HG03064 (cell line): Measurements from ENCODE around the gene CLDND2.

Experiments used
- ATAC-seq: cut with Tn5 transposase; IDR thresholded peaks from one replicate; pipeline ENCODE4 v1.9.1; 2021; ENCODE audit warnings: low read depth; ENCODE audit not compliant: unreplicated experiment

The CLDND2 gene

DNA sequence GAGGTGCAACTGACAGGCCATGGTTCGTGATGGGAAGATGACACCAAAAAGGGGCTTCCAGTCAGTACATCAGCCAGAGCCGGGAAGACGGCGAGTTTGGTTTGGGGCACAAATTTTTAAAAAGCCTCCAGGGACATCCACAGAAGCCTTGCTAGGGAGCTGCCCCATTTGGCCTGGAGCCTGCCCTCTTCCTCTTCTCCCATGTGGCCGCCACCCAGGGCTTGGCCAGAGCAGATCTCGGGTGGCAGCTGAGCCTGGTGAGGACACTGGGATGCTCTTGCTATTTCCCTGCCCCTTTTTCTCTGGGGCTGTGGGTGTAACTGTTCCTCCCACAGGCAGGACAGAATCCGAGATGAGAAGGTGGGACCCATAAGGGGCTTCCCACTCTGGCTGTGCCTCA is 10.9 kb downstream of the CLDND2 start:
- ATAC-seq: no peak

DNA sequence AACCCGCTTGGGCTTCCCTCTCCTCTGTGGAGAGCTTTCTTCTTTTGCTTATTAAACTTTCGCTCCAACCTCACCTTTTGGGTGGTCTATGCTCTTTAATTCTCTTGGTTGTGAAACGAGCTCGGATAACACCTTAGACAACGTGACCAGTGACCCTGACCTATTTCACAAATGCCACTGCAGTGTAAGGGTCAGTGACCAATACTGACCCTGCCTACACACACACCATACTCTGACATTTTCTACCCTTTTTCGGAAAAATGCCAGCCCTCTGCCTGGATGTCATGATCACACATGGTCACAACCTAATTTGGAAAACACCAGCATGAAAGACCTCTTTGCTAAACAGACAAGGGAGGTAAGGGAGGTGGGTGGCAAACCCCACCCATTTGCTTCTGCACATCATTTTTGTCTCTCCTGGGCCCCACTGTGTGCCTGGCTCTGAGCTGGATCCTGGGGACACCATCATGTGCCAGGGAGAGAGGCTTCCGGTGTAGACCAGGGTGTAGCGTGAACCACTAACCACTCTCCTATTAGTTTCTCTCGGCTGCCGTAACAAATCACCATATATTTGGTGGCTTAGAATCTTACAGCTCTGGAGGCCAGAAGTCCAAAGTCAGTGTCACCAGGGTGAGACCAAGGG is 12.5 kb downstream of the CLDND2 start:
- no peak for ATAC-seq

DNA sequence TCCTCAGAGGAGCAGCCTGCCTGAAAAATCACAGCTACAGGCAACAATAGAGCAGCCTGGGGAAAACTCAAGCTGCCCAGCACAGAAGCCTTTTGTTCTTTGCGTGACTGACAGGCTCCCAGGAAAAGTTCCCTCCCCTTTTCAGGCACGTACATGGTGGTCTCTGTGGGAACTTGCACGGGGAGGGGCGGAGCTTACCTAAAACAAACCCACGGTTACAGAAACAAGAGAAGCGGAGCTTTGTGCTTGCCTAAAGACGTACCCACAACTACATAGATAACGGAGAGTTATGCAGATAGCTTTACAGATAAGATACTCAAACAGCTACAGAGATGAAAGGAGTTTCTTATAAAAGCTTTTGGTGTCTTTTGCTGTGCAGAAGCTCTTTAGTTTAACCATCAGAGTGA is 14.1 kb downstream of the CLDND2 start:
- ATAC-seq: no peak

DNA sequence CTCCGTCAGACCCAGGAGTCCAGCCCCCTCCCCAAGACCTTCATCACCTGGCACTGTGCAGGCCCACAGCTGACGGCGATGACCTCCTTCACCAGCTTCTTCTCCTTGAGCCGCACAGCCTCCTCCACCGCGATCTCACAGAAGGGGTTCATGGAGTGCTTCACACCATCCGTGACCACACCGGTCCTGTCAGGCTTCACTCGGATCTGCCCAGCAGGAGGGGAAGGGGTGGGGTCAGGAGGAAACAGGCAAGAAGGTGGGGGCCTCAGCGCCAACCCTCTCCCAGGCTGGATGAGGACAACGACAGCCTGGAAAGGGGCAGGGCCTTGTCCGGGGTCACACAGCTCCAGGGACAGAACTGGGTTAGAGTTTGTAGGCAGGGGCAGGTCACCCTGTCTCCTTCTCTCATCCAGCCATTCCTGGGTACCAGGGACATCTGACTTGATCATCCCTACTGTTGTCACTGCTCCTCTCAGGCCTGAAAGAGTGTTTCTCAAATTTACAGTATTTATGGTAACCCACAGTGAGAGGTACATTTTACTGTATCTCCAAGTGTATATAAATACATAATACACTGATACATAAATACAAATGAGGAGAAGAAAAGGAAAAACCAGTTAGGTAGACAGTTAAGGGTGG is 14.6 kb downstream of the CLDND2 start:
- no peak for ATAC-seq

DNA sequence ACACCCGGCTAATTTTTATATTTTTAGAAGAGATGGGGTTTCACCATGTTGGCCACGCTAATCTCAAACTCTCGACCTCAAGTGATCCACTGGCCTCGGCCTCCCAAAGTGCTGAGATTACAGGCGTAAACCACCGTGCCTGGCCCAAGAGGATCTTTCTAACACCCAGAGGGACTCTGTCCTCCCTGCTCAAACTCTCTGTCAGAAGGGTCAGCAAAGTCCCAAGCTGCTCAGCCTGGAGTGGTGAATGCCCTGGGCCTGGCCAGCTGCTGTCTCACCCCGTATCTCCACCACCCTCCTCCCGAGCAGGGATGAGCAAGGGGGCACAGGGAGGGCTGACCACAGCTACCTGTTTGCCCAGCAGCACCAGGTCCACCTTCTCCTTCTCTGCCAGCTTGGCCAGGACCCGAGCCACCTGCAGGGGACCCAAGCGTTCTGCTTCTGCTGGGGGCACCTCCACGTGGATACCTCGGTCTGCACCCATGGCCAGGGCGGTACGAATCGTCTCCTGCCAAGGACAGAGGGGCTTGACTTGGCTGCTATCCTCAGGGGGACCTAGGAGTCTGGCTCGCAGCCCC is 15.9 kb downstream of the CLDND2 start:
- ATAC-seq: no peak

DNA sequence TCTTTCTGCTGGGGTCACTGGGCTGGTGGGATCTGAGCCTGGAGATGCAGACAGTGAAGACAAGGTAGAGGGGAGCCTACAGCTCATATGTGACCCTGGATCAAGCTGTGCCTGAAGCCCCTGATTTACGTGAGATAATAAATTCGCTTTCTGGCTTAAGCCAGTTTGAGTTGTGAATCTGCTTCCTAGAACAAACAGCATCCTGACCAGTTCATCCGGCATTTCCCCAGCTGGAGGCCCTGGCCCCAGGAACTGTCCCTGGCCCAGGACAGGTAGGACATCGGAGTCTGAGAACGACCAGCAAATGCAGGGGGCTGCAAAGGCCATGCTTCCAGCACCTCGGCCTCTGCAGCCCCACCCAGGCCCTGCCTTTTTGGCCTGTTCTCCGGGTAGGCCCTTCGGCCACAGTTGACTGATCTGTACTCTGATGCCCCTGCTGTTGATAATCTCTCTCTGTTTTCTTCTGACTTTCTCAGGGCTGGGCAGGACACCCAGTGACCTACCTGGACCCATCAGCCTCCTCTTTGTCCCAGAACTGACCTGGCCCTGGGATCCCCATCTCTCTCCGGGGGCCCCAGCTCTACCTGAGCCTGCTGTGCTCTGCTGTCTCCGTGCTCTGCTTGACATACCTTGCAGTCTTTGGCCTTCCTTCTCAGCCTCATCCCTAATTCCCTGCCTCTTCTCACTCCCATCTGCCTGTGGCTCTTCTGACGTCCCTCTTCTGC is 17.4 kb downstream of the CLDND2 start:
- ATAC-seq: no peak

DNA sequence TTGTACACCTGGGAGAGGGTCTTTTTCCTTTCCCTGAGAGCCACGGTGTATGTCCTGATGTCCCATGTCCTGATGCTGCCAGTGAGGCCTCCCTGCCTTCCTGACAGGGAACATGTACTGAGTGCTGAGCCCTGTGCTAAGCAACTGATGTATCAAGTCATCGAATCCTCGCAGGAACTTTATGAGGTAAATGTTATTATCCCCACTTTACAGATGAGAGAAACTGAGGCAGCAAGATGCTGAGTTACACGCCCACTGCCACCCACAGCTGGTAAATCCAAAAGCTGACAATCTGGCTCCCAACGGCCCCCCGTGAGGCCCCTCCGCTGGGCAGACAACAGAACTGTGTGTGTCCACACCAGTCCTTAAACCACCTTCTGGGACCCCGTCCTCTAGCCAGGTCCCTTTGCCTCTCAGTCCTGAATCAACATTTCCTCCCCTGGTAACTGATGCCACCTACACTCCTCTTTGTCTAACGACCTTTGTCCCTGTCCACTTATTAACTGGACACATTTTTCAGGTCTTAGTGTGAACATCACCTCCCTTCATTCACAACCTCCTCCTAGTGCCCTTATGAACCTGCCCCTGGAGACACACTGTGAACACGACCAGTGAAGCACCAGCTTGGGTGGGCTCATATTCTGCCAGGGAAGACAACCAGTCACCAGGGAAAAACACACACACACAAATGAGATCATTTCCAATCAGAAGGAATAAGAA is 21.4 kb downstream of the CLDND2 start:
- ATAC-seq: no peak

DNA sequence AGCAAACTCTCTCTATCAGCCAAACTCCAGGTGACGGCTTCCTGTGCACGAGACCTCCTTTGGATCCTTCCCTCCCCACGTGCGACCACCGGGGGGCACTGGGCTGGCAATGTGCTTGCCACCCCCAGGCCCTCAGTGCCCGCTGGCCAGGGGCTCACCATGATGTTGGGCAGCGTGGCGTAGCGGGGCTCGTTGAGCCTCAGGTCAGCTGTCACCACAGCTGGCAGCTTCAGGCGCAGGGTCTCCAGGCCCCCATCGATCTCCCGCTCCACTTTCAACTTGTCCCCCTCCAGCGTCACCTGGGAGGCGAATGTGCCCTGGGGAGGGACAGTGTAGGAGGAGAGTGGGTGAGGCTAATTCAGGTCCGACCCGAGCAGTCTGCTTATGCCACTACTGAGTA is 22.1 kb downstream of the CLDND2 start:
- ATAC-seq: no peak

DNA sequence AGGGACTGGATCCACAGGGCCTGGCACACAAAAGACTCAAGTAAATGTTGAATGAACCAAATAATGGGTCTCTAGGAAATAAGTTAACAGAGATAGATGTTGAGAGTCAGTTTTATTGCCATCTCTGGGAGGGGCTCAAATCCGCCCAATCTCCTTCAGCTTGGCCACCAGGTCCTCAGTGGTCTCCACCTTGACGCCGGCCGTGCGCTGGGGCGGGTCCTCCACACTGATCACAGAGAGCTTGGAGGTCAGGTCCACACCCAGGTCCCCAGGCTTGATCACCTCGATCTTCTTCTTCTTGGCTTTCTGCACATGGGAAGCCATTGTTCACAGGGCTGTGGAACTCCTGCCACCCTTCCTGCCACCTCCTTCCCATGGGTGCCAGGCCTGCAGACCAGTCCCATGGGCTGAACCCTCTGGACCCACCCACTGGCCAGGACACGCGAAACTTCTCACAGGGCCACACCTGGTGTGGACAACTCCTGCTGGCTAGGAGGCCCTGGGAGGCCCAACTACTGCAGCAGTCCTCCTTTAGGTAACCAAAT is 23.7 kb downstream of the CLDND2 start:
- ATAC-seq: no peak

DNA sequence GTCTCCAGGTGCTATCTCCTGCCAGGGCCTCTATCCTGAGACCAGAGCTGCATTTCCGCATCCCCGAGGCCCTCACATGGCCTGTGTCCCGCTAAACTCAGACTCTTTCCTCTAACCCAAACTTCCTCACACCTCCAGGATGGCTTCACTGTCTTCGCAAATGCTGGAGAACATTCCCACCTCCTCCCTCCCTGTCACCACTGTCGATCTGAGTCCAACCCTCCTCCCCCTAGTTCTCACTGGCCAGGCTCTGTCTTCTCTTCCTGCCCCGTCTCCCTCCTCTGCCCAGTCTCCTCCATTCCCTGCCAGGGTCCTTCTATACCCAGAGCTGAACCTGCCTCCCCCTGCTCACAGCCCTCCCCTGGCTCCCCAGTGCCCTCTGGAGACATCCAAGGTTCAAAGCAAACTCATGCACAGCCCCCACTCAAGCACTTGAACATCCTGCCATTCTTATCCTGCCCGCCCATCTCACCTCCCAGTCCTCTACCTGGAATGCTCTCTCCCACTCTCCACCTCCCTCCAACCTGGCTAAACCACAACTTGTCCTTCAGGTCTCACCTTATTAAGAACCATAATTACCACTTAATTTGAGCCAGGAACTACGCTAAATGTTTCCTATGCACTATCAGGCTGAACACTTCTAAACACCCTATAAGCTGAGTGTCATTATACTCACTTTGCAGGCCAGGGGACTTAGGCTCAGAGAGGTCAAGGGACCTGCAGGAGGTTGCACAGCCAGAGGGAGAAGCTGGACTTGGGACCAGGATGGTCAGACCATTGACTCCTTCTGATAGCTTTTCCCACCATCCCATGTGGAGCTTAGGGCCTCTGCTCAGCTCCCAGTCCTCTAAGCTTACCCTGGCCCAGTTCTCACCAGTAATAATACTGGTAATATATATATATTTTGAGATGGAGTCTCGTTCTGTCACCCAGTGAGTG is 25.9 kb downstream of the CLDND2 start:
- ATAC-seq: no peak

DNA sequence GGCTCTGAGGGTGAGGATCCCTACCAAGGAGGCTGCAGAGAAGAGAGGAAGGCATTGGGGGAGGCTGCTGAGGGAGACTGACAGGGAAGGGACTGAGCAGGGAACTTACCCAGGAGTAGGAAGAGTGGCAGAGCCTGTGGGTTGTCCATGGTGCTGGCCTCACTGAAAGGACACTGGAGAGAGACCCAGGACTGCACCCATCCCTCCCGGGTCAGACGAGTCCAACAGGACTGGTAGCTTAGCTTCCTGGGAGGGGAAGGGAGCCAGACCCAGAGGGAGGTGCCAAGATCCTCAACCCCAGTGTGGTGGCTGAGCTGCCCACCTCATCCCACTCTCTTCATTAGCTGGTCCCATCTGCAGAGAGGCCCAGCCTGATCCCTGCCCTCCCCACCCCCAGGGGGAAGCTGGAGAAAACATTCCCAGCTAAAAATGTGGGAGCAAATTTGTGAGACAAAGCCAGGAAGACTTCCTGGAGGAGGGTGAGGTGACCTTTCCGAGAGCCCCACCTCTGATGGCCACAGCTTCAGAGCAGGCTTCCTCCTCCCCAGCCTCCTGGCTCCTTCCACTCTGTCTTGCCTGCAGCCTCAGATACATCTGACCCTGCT is 26.7 kb downstream of the CLDND2 start, which contains the start of gene VSIG10L:
Gene VSIG10L (minus strand): TSS at position 164 of the 605 bp plus-strand sequence. CDS start 15 bp downstream, at position 149.
- no peak for ATAC-seq

DNA sequence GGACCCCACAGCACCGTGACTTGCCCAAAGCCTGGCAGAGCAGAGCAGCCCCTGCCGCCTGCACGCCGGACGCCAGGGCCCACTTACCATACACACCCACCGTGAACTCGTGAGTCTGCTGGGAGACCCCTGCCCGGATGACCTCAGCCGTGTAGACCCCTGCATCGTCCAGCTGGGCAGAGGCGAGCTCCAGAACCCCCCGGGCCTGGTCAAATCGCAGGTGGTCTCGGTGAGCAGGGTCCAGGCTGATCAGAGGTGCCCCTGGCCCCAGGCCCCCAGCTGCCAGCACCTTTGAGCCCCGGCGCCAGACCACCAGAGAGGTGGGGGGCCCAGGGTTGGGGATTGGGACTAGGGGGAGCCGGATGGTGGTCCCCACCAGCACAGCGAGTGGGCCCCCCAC is 27.7 kb downstream of the CLDND2 start:
- no peak for ATAC-seq

DNA sequence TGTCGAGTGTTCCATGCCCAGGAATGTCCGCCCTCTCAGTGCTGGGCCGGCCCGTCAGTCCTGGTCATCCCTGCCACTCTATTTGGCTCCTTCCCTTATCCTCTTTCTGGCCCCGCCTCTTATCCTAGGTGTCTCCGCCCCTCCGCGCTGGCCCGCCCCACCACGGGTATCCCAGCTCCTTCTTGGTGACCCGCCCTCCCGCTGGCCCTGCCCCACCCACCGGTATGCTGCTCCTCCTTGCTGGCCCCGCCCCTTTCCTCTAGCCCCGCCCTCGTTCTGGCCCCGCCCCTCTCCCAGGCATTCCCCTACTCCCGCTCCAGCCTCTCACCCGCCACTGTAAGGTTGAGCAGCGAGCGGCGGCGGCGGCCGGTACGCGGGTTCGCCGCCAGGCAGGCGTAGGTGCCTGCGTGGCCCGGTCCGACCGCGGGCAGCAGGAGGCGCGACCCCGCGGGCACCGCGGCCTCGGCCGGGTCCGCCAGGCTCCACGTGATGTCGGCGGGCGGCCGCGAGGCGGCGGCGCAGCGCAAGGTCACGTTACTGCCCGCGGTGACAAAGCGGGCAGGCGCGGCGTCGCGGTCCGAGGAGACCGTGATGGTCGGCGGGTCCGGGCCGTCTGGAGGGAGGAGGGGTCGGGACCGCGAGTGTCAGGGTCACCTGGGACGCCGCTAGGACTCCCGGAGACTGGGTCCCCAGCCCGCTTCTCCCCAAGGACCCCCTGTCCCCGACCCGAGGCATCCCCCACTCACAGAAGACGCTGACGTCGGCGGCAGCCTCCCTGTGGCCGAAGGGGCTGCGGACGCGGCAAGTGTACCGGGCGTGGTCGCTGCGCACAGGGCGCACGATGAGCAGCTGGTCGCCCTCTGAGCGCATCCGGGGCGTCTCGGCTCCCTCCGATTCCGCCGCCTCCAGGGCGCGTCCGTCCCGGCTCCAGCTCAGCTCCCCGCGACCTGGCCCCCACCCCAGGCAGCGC is 28.8 kb downstream of the CLDND2 start:
- ATAC-seq: no peak

DNA sequence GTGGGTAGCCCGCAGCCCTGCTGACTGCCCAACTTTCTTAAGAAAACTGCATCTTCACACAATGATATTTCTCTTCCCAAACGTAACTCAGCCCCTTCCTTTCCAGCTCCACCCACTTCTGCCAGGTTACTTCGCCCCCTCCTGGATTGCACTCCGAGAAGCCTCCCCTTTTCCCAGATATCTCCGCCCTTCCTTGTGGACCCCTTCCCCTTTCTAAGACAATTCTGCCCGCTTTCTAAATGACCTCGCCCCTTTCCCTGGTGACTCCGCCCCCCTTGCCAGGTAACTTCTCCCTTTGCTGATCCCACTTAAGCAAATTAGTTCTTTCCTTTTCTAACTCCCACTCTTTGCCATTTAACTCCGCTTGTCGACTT is 29.5 kb downstream of the CLDND2 start:
- no peak for ATAC-seq

DNA sequence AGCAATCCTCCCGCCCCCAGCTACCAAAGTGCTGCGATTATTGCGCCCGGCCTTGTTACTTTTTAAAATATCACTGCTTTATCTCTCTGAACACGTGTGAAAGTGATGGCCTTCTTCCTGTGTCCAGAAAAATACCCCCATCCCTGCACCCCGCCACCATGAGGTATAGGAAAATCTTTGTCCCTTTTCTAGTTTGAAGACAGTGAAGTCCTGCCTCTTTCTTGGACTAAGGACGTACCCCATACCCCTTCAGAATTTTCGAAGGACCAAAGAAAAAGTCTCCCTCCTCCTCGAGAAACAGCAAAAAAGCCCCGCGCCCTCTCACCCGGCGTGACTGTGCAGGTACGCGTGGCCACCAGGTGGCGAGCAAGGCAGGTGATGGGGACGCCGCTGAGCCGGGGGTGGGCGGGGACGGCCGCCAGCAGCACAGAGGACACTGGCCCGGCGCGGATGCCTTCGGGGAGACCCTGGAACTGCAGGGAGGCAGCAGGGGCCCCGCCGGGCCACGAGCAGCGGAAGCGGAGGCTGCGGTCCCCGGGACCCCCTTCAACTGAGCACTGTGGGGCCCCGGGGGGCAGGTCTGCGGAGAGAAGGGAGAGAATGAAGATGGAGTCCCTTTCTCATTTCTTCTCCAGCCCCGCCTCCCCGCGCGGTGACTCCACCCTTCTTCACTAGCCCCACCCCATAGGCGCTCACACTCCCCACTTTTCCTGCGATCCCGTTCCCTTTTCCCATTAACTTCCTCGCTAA is 30.1 kb downstream of the CLDND2 start:
- no peak for ATAC-seq

DNA sequence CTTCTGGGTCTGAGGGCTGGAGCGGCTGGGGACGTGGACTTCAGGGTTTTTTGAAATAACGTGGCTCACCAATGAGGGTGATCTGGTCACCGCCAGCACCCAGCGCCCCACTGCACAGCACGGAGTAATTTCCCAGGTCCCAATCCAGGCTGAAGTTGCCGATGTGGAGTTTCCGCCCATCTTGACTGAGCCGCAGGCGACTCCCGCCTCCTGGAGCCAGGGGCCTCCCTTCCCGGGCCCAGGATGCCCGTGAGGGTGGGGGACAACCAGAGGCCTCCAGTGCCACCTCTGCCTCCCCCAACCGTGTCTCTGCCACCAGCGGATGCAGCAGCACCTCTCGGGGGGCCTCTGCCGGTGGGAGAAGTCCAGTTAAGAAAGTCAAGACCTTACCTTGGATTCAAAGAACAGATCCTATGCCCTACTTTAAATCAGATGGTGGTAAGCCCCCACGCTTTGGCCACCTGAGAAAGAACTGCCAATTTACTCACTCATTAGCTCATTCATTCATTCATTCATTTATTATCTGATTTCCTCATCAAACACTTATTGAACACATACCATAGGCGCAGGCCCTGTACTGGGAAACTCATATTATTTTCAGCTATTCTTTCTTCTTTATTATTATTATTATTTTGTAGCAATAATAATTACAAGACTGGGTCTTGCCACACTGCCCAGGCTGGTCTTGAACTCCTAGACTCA is 30.8 kb downstream of the CLDND2 start:
- ATAC-seq: no peak
